ENCODE data around the gene GALNTL6.

- TF ChIP-seq FOXA1 (IDR thresholded peaks at IDR 0.05), result no peak
- TF ChIP-seq FOXM1 (IDR thresholded peaks at IDR 0.05; ENCODE audit: borderline replicate concordance), result no peak
- TF ChIP-seq HDGF (IDR thresholded peaks at IDR 0.05; ENCODE audit: borderline replicate concordance), result no peak
These were observed 1182.0 kb downstream of the GALNTL6 start for GRCh38 chr4:172995161-172995560.
